Stimulated activated CD4-positive, alpha-beta T cell treated with anti-CD3 and anti-CD28 coated beads, Interleukin-15, amount 100 ng/mL, for 1 hour (primary cell): ENCODE results near the gene SLC12A2.

Experiments
- DNase-seq, 2 donors: peaks; one replicate each; pipeline ENCODE4 v3.0.0-alpha.2; 2020; ENCODE audit warnings: low read depth in 1 of 2, low spot score in 1 of 2

Gene SLC12A2

GRCh38 chr5:128163991-128164390 is 80.4 kb downstream of the SLC12A2 start:
- DNase-seq: no peak

GRCh38 chr5:128169401-128170017 is 85.9 kb downstream of the SLC12A2 start:
- DNase-seq: no peak

- DNase-seq: no peak
Measured at GRCh38 chr5:128172102-128172501, 88.5 kb downstream of the SLC12A2 start.

- no peak for DNase-seq
Measured at GRCh38 chr5:128174951-128175350, 91.4 kb downstream of the SLC12A2 start.

GRCh38 chr5:128192368-128192767 is 108.8 kb downstream of the SLC12A2 start:
- DNase-seq: no peak

- no peak for DNase-seq
Measured at GRCh38 chr5:128193665-128194390, 110.3 kb downstream of the SLC12A2 start.

- no peak for DNase-seq
Measured at GRCh38 chr5:128195316-128195715, 111.8 kb downstream of the SLC12A2 start.

GRCh38 chr5:128196080-128196479 is 112.5 kb downstream of the SLC12A2 start:
- no peak for DNase-seq

GRCh38 chr5:128196791-128197190 is 113.2 kb downstream of the SLC12A2 start:
- DNase-seq: no peak

GRCh38 chr5:128197896-128198522 is 114.4 kb downstream of the SLC12A2 start:
- no peak for DNase-seq

- no peak for DNase-seq
Measured at GRCh38 chr5:128199104-128199503, 115.5 kb downstream of the SLC12A2 start.

GRCh38 chr5:128199611-128200010 is 116.0 kb downstream of the SLC12A2 start:
- no peak for DNase-seq

- DNase-seq: peak; percentile 72 to 76
Measured at GRCh38 chr5:128201065-128201926, 117.7 kb downstream of the SLC12A2 start.

GRCh38 chr5:128202320-128202719 is 118.8 kb downstream of the SLC12A2 start:
- no peak for DNase-seq

- no peak for DNase-seq
Measured at GRCh38 chr5:128208436-128208835, 124.9 kb downstream of the SLC12A2 start.

GRCh38 chr5:128212191-128212806 is 128.7 kb downstream of the SLC12A2 start:
- no peak for DNase-seq

- no peak for DNase-seq
Measured at GRCh38 chr5:128213340-128213739, 129.8 kb downstream of the SLC12A2 start.

GRCh38 chr5:128213833-128214232 is 130.3 kb downstream of the SLC12A2 start:
- DNase-seq: no peak

GRCh38 chr5:128216285-128216684 is 132.7 kb downstream of the SLC12A2 start:
- no peak for DNase-seq

- no peak for DNase-seq
Measured at GRCh38 chr5:128216860-128217531, 133.4 kb downstream of the SLC12A2 start.
